GM23338 (cell line): Measurements from ENCODE around the gene INKA1.

Experiments used
- CREB1 ChIP-seq: fragments of 250-450 bp; sonication (Bioruptor Pico); IDR thresholded peaks from 2 replicates; pipeline ENCODE4 v1.5.0; 2020; ENCODE audit warnings: low read depth, mild to moderate bottlenecking, moderate library complexity
- CTCF ChIP-seq, 2 experiments: fragments of 200-600 bp in 1 of 2; sonication (generic) in 1 of 2; conservative IDR thresholded peaks; 2 replicates each; pipeline versions ENCODE4 v1.5.1 to v1.6.1; 2016 to 2017; ENCODE audit warnings: antibody characterized with exemption in 2 of 2, low read depth in 2 of 2, mild to moderate bottlenecking in 2 of 2, moderate library complexity in 1 of 2
- EZH2 ChIP-seq: fragments of 200-600 bp; sonication (generic); IDR thresholded peaks from one replicate; pipeline ENCODE4 v1.8.0; 2017; ENCODE audit warnings: antibody characterized with exemption, mild to moderate bottlenecking, low read depth; ENCODE audit not compliant: unreplicated experiment
- EZH2phosphoT487 ChIP-seq: fragments of 200-600 bp; sonication (generic); IDR thresholded peaks from one replicate; pipeline ENCODE4 v1.8.1; 2018; ENCODE audit warnings: antibody characterized with exemption; ENCODE audit not compliant: unreplicated experiment
- JUNB ChIP-seq: IDR thresholded peaks from one replicate; pipeline ENCODE4 v1.6.1; 2016; ENCODE audit warnings: antibody characterized with exemption; ENCODE audit not compliant: unreplicated experiment
- POLR2AphosphoS5 ChIP-seq: IDR thresholded peaks from 2 replicates; pipeline ENCODE4 v1.6.1; 2016; ENCODE audit warnings: antibody characterized with exemption, low read depth
- REST ChIP-seq: IDR thresholded peaks from one replicate; pipeline ENCODE4 v1.6.1; 2018; ENCODE audit warnings: antibody characterized with exemption; ENCODE audit not compliant: unreplicated experiment
- ZNF114 ChIP-seq: fragments of 250-450 bp; sonication (Bioruptor Pico); IDR thresholded peaks from 2 replicates; pipeline ENCODE4 v1.5.0; 2020; ENCODE audit warnings: mild to moderate bottlenecking, moderate library complexity
- ZNF331 ChIP-seq: fragments of 250-450 bp; sonication (Bioruptor Pico); IDR thresholded peaks from 2 replicates; pipeline ENCODE4 v1.5.0; 2020; ENCODE audit warnings: low read depth, mild to moderate bottlenecking, moderate library complexity
- TF ChIP-seq, protein P1 (sequence below): IDR thresholded peaks from 2 replicates; pipeline ENCODE4 v1.6.1; 2016; ENCODE audit warnings: antibody characterized with exemption
- TF ChIP-seq, protein P2 (sequence below): fragments of 250-450 bp; sonication (Bioruptor Pico); IDR thresholded peaks from 2 replicates; pipeline ENCODE4 v1.5.0; 2020; ENCODE audit warnings: mild to moderate bottlenecking, moderate library complexity

DNA sequence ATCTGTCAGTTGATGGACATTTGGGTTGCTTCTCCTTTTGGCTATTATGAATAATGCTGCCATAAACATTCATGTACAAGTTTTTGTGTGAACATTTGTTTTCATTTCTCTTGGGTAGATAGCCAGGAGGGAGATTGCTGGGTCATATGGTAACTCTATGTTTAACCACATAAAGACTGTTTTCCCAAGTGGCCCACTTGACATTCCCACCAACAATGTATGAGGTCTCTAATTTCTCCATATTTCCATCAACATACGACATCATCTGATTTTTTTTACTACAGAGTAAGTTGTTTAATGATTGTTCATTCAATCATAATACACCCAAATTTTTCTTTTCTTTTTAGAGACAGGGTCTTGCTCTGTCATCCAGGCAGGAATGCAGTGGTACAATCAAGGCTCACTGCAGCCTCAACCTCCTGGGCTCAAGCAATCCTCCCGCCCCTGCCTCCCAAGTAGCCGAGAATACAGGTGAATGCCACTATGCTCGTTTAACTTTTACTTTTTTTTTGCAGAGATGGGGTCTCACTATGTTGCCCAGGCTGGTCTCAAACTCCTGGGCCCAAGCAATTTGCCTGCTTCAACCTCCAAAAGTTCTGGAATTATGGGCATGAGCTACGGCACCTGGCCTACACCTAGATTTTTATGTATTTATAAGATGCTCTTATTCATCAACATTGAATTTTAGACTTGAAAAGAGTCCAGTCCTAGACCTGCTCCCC is 23.5 kb upstream of the INKA1 start:
- TF ChIP-seq, protein P1, sequence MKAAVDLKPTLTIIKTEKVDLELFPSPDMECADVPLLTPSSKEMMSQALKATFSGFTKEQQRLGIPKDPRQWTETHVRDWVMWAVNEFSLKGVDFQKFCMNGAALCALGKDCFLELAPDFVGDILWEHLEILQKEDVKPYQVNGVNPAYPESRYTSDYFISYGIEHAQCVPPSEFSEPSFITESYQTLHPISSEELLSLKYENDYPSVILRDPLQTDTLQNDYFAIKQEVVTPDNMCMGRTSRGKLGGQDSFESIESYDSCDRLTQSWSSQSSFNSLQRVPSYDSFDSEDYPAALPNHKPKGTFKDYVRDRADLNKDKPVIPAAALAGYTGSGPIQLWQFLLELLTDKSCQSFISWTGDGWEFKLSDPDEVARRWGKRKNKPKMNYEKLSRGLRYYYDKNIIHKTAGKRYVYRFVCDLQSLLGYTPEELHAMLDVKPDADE, result no peak
- TF ChIP-seq CREB1, result no peak
- TF ChIP-seq EZH2, result no peak
- TF ChIP-seq CTCF (conservative IDR thresholded peaks at IDR 0.05; ENCODE audit: low read depth in 2 of 2), result no peak
- TF ChIP-seq POLR2AphosphoS5, result no peak
- TF ChIP-seq ZNF114 (CRISPR knock-in tag), result no peak
- TF ChIP-seq EZH2phosphoT487, result no peak
- no peak for TF ChIP-seq REST
- TF ChIP-seq JUNB, result no peak
- no peak for TF ChIP-seq ZNF331 (CRISPR knock-in tag)
- TF ChIP-seq, protein P2, sequence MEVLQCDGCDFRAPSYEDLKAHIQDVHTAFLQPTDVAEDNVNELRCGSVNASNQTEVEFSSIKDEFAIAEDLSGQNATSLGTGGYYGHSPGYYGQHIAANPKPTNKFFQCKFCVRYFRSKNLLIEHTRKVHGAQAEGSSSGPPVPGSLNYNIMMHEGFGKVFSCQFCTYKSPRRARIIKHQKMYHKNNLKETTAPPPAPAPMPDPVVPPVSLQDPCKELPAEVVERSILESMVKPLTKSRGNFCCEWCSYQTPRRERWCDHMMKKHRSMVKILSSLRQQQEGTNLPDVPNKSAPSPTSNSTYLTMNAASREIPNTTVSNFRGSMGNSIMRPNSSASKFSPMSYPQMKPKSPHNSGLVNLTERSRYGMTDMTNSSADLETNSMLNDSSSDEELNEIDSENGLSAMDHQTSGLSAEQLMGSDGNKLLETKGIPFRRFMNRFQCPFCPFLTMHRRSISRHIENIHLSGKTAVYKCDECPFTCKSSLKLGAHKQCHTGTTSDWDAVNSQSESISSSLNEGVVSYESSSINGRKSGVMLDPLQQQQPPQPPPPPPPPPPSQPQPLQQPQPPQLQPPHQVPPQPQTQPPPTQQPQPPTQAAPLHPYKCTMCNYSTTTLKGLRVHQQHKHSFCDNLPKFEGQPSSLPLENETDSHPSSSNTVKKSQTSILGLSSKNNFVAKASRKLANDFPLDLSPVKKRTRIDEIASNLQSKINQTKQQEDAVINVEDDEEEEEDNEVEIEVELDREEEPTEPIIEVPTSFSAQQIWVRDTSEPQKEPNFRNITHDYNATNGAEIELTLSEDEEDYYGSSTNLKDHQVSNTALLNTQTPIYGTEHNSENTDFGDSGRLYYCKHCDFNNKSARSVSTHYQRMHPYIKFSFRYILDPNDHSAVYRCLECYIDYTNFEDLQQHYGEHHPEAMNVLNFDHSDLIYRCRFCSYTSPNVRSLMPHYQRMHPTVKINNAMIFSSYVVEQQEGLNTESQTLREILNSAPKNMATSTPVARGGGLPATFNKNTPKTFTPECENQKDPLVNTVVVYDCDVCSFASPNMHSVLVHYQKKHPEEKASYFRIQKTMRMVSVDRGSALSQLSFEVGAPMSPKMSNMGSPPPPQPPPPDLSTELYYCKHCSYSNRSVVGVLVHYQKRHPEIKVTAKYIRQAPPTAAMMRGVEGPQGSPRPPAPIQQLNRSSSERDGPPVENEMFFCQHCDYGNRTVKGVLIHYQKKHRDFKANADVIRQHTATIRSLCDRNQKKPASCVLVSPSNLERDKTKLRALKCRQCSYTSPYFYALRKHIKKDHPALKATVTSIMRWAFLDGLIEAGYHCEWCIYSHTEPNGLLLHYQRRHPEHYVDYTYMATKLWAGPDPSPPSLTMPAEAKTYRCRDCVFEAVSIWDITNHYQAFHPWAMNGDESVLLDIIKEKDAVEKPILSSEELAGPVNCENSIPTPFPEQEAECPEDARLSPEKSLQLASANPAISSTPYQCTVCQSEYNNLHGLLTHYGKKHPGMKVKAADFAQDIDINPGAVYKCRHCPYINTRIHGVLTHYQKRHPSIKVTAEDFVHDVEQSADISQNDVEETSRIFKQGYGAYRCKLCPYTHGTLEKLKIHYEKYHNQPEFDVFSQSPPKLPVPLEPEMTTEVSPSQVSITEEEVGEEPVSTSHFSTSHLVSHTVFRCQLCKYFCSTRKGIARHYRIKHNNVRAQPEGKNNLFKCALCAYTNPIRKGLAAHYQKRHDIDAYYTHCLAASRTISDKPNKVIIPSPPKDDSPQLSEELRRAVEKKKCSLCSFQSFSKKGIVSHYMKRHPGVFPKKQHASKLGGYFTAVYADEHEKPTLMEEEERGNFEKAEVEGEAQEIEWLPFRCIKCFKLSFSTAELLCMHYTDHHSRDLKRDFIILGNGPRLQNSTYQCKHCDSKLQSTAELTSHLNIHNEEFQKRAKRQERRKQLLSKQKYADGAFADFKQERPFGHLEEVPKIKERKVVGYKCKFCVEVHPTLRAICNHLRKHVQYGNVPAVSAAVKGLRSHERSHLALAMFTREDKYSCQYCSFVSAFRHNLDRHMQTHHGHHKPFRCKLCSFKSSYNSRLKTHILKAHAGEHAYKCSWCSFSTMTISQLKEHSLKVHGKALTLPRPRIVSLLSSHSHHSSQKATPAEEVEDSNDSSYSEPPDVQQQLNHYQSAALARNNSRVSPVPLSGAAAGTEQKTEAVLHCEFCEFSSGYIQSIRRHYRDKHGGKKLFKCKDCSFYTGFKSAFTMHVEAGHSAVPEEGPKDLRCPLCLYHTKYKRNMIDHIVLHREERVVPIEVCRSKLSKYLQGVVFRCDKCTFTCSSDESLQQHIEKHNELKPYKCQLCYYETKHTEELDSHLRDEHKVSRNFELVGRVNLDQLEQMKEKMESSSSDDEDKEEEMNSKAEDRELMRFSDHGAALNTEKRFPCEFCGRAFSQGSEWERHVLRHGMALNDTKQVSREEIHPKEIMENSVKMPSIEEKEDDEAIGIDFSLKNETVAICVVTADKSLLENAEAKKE (CRISPR knock-in tag), result no peak
